HCT116 (cell line): ENCODE measurements around the gene AGBL1.

Experiments
- EGR1 ChIP-seq: IDR thresholded peaks from 2 replicates; pipeline ENCODE4 v1.6.1; 2012; ENCODE audit warnings: low read depth
- JUND ChIP-seq: IDR thresholded peaks from 2 replicates; pipeline ENCODE4 v1.6.1; 2012

- no peak for TF ChIP-seq JUND
- TF ChIP-seq EGR1: no peak
Observed at GRCh38 chr15:86959254-86959653, 879.6 kb downstream of the AGBL1 start.
